Esophagus (tissue), 2 donors: Measurements from ENCODE around the gene CCDC60. TPM values are rescaled to one million over a fixed set of nuclear protein-coding genes. Genes with fewer than 3 reads are reported as not detected.

Experiments
- H3K27ac ChIP-seq, 2 donors: one replicate each; pipeline ENCODE4 v1.5.1; 2013; ENCODE audit warnings: low read depth in 2 of 2, mild to moderate bottlenecking in 2 of 2, inconsistent platforms in 1 of 2, low read length in 1 of 2, moderate library complexity in 1 of 2
- H3K27me3 ChIP-seq, 2 donors: one replicate each; pipeline ENCODE4 v1.6.1; 2013; ENCODE audit warnings: low read length in 2 of 2, control low read depth in 1 of 2, mild to moderate bottlenecking in 1 of 2; ENCODE audit not compliant: insufficient read depth in 2 of 2, control insufficient read depth in 1 of 2
- H3K36me3 ChIP-seq, 2 donors: one replicate each; pipeline ENCODE4 v1.6.1; 2013; ENCODE audit warnings: low read length in 1 of 2; ENCODE audit not compliant: control insufficient read depth in 2 of 2, insufficient read depth in 2 of 2
- H3K4me1 ChIP-seq, 2 donors: one replicate each; pipeline ENCODE4 v1.6.1; 2013; ENCODE audit warnings: low read length in 1 of 2; ENCODE audit not compliant: control insufficient read depth in 2 of 2, insufficient read depth in 2 of 2
- H3K4me3 ChIP-seq, 2 donors: one replicate each; pipeline ENCODE4 v1.5.1; 2013; ENCODE audit warnings: low read length in 2 of 2, mild to moderate bottlenecking in 2 of 2, low read depth in 1 of 2, moderate library complexity in 1 of 2
- H3K9me3 ChIP-seq, 2 donors: one replicate each; pipeline ENCODE4 v1.6.1; 2013; ENCODE audit warnings: mild to moderate bottlenecking in 2 of 2, low read depth in 1 of 2, low read length in 1 of 2, moderate library complexity in 1 of 2; ENCODE audit not compliant: control insufficient read depth in 2 of 2, insufficient read depth in 1 of 2
- WGBS, 2 donors: extraction: QIAGEN DNeasy Blood & Tissue Kit; methylation state at CpG; one replicate each; pipeline ENCODE4 v1.1.7; 2013; 5-methylcytosine and 5-hydroxymethylcytosine counted together
- polyA plus RNA-seq, 2 donors: library from polyadenylated mRNA; stranded (reverse); fragments of 200-250 nt; gene quantifications; one replicate each; pipeline ENCODE4 v1.2.3, GENCODE V29; 2013
- donor health status: healthy with polysubstance abuse.
- donor health status: Bipolar disorder and iron deficiency.

CCDC60 gene
- polyA plus RNA-seq, 2 donors: 0.53 to 1.4 TPM

DNA sequence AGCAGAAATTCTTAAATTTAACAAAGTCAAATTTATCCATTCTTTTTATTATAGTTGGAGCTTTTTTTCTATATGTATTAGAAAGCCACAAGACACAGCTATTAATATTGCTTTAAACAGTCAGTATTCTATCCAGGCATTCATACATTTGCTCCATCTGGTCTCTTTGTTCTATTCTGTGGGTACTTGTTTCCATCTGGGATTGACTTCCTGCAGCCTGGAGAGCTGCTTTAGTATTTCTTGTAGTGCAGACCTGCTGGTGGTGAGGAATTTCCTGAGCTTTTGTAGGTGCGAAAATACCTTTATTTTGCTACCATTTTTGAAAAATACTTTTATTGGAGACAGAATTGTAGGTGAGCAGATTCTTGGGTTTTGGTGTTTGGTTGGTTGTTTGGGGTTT lies 29.0 kb downstream of the CCDC60 start:
- H3K4me3 ChIP-seq: no peak overlapping the region
- no peaks in the 10 kb centered on the region for H3K9me3 ChIP-seq
- no peak overlapping the region for H3K27ac ChIP-seq
- 77% methylated on average over 1 of the region's 1 CpG for WGBS, 2 donors
- H3K4me1 ChIP-seq: no peaks in the 10 kb centered on the region
- H3K27me3 ChIP-seq: no peaks in the 10 kb centered on the region
- no peaks in the 10 kb centered on the region for H3K36me3 ChIP-seq

GRCh38 chr12:119365451-119365850 lies 30.9 kb downstream of the CCDC60 start:
- WGBS, 2 donors: 62 to 65% methylated on average over 3 of the region's 3 CpGs
- H3K4me1 ChIP-seq: no peaks in the 10 kb centered on the region
- no peaks in the 10 kb centered on the region for H3K9me3 ChIP-seq
- H3K27ac ChIP-seq: no peak overlapping the region
- no peaks in the 10 kb centered on the region for H3K36me3 ChIP-seq
- no peak overlapping the region for H3K4me3 ChIP-seq
- no peaks in the 10 kb centered on the region for H3K27me3 ChIP-seq

- 79 to 88% methylated on average over 6 of the region's 6 CpGs for WGBS, 2 donors
- H3K4me1 ChIP-seq: no peaks in the 10 kb centered on the region
- no peaks in the 10 kb centered on the region for H3K9me3 ChIP-seq
- H3K36me3 ChIP-seq: no peaks in the 10 kb centered on the region
- no peak overlapping the region for H3K4me3 ChIP-seq
- no peaks in the 10 kb centered on the region for H3K27me3 ChIP-seq
- no peak overlapping the region for H3K27ac ChIP-seq
Observed at GRCh38 chr12:119366007-119366406, 31.5 kb downstream of the CCDC60 start.

DNA sequence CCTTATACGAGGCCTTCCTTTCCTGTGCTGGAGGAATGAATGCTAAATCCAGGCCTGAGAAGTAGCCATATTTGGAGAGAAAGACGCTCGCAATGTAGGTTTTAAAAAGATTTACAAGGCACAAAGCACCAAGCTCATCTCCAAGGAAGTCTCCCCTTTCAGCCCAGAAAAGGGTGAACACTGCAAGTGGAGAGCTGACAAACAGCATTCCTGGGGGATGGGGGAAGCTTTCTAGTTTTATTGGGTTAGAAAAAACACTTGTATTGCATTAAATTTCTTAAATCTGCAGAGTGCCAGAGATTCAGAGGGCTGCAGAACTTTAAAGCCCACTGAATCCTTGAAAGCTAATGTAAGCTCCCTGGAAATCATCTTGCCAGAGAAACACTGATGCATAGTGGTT lies 34.6 kb downstream of the CCDC60 start:
- Histone ChIP-seq H3K27me3 (no peaks in the 10 kb centered on the region), H3K27ac (peak overlapping the region in 1 of 2 donors; percentile 24), H3K4me3 (no peak overlapping the region), H3K4me1 (peaks cover 0 to 3% of the 10 kb centered on the region in 2 donors), H3K36me3 (no peaks in the 10 kb centered on the region), H3K9me3 (no peaks in the 10 kb centered on the region)
- 63 to 69% methylated on average over 3 of the region's 3 CpGs for WGBS, 2 donors

- no peaks in the 10 kb centered on the region for H3K36me3 ChIP-seq
- H3K4me1 ChIP-seq: peaks cover 0 to 3% of the 10 kb centered on the region in 2 donors
- H3K9me3 ChIP-seq: no peaks in the 10 kb centered on the region
- H3K27me3 ChIP-seq: no peaks in the 10 kb centered on the region
- 30 to 33% methylated on average over 10 of the region's 10 CpGs for WGBS, 2 donors
- peak overlapping the region in 1 of 2 donors; percentile 68 for H3K27ac ChIP-seq
- H3K4me3 ChIP-seq: no peak overlapping the region
Observed at GRCh38 chr12:119369907-119370546, 35.5 kb downstream of the CCDC60 start.

GRCh38 chr12:119372540-119372939 lies 38.0 kb downstream of the CCDC60 start:
- H3K4me1 ChIP-seq: peaks cover 0 to 6% of the 10 kb centered on the region in 2 donors
- no peak overlapping the region for H3K27ac ChIP-seq
- no peaks in the 10 kb centered on the region for H3K9me3 ChIP-seq
- whole genome bisulfite sequencing, 2 donors: 65 to 66% methylated on average over 7 of the region's 7 CpGs
- H3K27me3 ChIP-seq: no peaks in the 10 kb centered on the region
- no peaks in the 10 kb centered on the region for H3K36me3 ChIP-seq
- H3K4me3 ChIP-seq: no peak overlapping the region

DNA sequence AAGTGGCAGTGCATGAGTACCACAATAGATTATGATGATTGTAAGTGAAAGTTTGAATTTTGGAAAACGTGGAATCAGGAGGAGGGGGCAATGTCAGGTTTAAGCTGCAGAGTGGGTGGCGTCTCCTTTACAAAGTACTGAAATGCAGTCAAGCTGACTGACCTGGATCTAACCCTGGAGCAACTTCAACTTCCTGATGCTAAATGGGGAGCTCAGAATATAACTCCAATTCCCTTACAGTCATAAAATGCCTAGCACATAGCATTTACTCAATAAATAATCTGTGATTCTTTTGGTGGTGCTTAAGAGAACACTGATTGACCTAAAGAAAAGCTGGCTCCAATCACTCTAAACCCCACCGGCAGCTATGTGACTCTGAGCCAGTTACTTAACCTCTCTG lies 38.5 kb downstream of the CCDC60 start:
- H3K9me3 ChIP-seq: no peaks in the 10 kb centered on the region
- 40 to 45% methylated on average over 3 of the region's 3 CpGs for WGBS, 2 donors
- H3K4me3 ChIP-seq: no peak overlapping the region
- H3K27me3 ChIP-seq: no peaks in the 10 kb centered on the region
- no peak overlapping the region for H3K27ac ChIP-seq
- H3K4me1 ChIP-seq: peaks cover 0 to 6% of the 10 kb centered on the region in 2 donors
- no peaks in the 10 kb centered on the region for H3K36me3 ChIP-seq

DNA sequence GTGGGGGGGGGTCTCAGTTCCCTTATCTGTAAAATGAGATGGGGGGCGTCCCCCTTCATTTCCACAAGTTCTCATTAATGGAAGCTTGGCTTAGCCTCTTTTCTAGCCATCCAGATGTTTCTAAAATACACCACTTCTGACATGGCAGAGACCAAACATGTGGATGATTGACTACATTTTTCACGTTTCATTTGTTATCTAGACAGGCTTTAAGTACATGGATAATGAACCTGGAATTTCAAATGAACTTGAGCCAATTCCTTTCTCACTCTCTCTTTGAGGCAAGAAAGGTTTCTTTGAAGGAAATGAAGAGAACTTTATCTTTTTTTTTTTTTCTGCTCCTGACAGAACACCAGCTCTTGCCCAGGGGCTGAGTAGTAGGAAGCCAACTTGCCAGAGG lies 39.1 kb downstream of the CCDC60 start:
- Histone ChIP-seq H3K4me3 (no peak overlapping the region), H3K9me3 (no peaks in the 10 kb centered on the region), H3K27me3 (no peaks in the 10 kb centered on the region), H3K36me3 (no peaks in the 10 kb centered on the region), H3K4me1 (peaks cover 0 to 6% of the 10 kb centered on the region in 2 donors), H3K27ac (no peak overlapping the region)
- 31 to 33% methylated on average over 2 of the region's 2 CpGs for WGBS, 2 donors

DNA sequence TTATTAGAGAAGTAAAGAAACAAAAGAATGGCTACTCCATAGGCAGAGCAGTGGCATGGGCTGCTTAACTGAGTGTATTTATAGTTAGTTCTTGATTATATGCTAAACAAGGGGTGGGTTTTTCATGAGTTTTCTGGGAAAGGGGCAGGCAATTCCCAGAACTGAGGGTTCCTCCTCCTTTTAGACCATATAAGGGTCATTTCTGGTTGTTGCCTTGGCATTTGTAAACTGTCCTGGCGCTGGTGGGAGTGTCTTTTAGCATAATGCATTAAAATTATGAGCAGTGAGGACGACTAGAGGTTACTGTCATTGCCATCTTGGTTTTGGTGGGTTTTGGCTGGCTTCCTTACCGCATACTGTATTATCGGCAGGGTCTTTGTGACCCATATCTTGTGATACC lies 40.1 kb downstream of the CCDC60 start:
- no peaks in the 10 kb centered on the region for H3K9me3 ChIP-seq
- H3K27ac ChIP-seq: no peak overlapping the region
- 82 to 86% methylated on average over 4 of the region's 4 CpGs for WGBS, 2 donors
- peaks cover 0 to 6% of the 10 kb centered on the region in 2 donors for H3K4me1 ChIP-seq
- H3K36me3 ChIP-seq: no peaks in the 10 kb centered on the region
- no peaks in the 10 kb centered on the region for H3K27me3 ChIP-seq
- no peak overlapping the region for H3K4me3 ChIP-seq
